Upper lobe of right lung (tissue), 1 donor: Measurements from ENCODE around the gene ZFHX3. TPM values are rescaled to one million over a fixed set of nuclear protein-coding genes. Genes with fewer than 3 reads are reported as not detected.
A peak's percentile ranks its signal among the peaks of the same experiment; 100 is the strongest.

Experiments
- ATAC-seq: fragments of 200-7000 bp; cut with Tn5 transposase; one replicate; pipeline ENCODE4 v1.9.1; 2020; ENCODE audit warnings: mild to moderate bottlenecking, moderate library complexity
- DNase-seq: peaks from one replicate; pipeline ENCODE4 v3.0.0-alpha.2; 2020
- H3K27ac ChIP-seq: fragments of 200-600 bp; one replicate; pipeline ENCODE4 v1.8.0; 2022
- H3K27me3 ChIP-seq: fragments of 200-600 bp; one replicate; pipeline ENCODE4 v1.8.0; 2022; ENCODE audit warnings: mild to moderate bottlenecking
- H3K36me3 ChIP-seq: fragments of 200-600 bp; one replicate; pipeline ENCODE4 v1.8.0; 2022
- H3K4me1 ChIP-seq: fragments of 200-600 bp; one replicate; pipeline ENCODE4 v1.8.0; 2022
- H3K4me3 ChIP-seq: fragments of 200-600 bp; one replicate; pipeline ENCODE4 v1.8.0; 2022; ENCODE audit warnings: mild to moderate bottlenecking
- H3K9me3 ChIP-seq: fragments of 200-600 bp; one replicate; pipeline ENCODE4 v1.8.0; 2022
- intact Hi-C: fragments of 100-400 bp; cut with DNase I; formaldehyde crosslinking; loops from one replicate; pipeline ENCODE4 v1.11.0; 2022
- total RNA-seq: library from RNA; stranded (reverse); fragmentation: NEBNext Ultra II Directional; extraction: Animal tissue kit (Norgen Biotek cat#: 25700); gene quantifications from one replicate; pipeline ENCODE4 v1.2.1, GENCODE V29; 2021
- TF ChIP-seq, protein P1 (sequence below): fragments of 200-600 bp; IDR thresholded peaks from one replicate; pipeline ENCODE4 v1.8.0; 2022; ENCODE audit warnings: antibody characterized with exemption
- donor health status: DM: no; HTN: yes; CAD: no; lungs with severe emphysema.

ZFHX3 gene
- total RNA-seq, 1 donor from 2014 or later, result 29.0 TPM

DNA sequence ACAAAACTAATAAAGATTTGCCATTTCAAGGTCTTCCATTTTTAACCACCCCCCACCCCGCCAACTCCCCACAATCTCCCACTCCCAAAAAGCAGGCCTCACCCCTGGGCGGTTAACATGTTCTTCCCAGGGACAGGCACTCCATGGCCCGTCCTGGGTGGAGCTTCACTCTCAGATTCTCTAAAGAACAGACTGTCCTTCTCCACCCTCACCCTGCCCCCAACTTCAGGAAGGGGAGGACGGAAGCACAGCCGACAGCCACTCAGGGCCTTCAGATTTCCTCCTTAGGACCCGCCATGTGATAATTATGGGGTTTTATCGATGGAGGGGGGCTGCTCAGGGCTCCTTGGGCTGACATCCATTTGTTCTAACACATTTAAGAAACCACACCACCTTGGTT, 61.9 kb downstream of the ZFHX3 start:
- Histone ChIP-seq H3K9me3 (no peaks in the 10 kb centered on the region), H3K27ac (peak overlapping the region; percentile 78), H3K4me3 (no peak overlapping the region), H3K36me3 (no peaks in the 10 kb centered on the region), H3K4me1 (peaks cover 57% of the 10 kb centered on the region), H3K27me3 (no peaks in the 10 kb centered on the region)
- intact Hi-C loops, result no loop called here
- TF ChIP-seq, protein P1, sequence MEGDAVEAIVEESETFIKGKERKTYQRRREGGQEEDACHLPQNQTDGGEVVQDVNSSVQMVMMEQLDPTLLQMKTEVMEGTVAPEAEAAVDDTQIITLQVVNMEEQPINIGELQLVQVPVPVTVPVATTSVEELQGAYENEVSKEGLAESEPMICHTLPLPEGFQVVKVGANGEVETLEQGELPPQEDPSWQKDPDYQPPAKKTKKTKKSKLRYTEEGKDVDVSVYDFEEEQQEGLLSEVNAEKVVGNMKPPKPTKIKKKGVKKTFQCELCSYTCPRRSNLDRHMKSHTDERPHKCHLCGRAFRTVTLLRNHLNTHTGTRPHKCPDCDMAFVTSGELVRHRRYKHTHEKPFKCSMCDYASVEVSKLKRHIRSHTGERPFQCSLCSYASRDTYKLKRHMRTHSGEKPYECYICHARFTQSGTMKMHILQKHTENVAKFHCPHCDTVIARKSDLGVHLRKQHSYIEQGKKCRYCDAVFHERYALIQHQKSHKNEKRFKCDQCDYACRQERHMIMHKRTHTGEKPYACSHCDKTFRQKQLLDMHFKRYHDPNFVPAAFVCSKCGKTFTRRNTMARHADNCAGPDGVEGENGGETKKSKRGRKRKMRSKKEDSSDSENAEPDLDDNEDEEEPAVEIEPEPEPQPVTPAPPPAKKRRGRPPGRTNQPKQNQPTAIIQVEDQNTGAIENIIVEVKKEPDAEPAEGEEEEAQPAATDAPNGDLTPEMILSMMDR, result no peak
- DNase-seq (no peak), ATAC-seq (peak; percentile 45)

DNA sequence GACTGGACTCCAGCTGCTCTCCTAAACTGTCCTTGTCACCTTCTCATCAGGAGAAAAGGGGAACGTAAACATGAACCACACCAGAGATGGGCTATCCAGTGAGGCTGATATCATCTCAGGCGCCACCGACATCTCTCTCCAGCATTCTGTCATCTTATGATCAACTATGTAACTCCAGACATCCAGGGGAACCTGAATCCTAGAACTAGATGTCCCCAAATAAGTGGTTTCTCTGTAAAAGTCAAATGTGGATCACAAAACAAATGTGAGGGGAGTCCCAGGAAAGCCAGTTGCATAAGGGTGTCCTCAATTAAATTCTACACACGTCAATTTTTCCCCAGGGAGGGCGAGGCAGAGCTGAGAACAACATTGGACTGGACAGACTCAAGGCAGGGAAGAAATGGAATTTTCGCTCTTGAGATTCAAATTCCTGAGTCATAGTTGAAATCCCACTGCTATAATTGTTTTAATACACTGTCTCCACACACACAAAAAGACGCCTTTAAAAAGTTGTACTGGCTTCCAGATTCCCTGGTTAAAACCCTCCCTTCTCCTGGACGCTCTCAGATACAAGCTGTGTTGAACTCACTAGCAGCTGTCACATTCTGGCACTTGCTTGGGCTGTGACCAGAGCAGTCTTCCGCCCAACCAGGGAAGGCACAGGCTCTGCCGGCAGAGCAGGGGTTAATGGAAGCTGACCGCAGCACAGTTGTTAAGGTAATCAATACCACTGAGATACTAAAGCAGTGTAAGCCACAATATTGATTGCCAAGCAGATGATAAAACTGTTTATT, 62.6 kb downstream of the ZFHX3 start:
- Histone ChIP-seq H3K9me3 (no peaks in the 10 kb centered on the region), H3K27me3 (no peaks in the 10 kb centered on the region), H3K4me1 (peaks cover 52% of the 10 kb centered on the region), H3K36me3 (no peaks in the 10 kb centered on the region), H3K27ac (peak overlapping the region; percentile 78), H3K4me3 (no peak overlapping the region)
- peak; percentile 13 for ATAC-seq
- intact Hi-C loops, result no loop called here
- TF ChIP-seq, protein P1, result no peak
- DNase-seq, result no peak

DNA sequence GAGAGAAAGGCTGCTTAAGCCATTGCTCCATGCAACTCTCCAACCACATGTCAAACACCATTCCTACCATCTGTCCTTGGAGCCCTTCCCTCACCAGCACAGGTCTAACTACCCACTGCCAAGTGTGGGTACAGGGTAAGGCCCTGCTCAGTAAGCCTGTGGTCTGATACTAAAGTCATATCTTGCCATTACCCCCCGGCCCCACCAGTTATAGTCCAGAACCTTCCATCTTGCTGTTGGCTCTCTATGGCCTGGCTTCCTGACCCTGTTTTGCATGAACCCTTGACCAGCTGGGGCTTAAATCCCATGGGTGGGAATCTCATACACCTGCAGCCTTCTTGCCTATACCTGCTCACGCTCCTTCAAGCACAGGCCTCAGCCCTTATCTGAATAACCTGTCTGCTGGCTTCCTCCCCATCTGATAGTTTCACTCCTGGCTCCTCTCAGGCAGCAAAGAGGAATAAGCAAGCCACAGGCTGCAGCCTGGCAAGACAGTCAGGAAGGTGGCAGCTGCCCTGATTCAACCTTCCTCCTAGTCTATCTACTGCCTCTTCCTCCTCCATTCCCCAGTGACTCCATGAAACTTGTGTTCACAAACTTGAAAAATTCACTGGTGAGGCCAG, 64.1 kb downstream of the ZFHX3 start:
- Histone ChIP-seq H3K27ac (peak overlapping the region; percentile 78), H3K4me3 (no peak overlapping the region), H3K36me3 (no peaks in the 10 kb centered on the region), H3K4me1 (peaks cover 41% of the 10 kb centered on the region), H3K9me3 (no peaks in the 10 kb centered on the region), H3K27me3 (no peaks in the 10 kb centered on the region)
- intact Hi-C loops, result no loop called here
- TF ChIP-seq, protein P1, result no peak
- ATAC-seq (peak; percentile 67), DNase-seq (no peak)

DNA sequence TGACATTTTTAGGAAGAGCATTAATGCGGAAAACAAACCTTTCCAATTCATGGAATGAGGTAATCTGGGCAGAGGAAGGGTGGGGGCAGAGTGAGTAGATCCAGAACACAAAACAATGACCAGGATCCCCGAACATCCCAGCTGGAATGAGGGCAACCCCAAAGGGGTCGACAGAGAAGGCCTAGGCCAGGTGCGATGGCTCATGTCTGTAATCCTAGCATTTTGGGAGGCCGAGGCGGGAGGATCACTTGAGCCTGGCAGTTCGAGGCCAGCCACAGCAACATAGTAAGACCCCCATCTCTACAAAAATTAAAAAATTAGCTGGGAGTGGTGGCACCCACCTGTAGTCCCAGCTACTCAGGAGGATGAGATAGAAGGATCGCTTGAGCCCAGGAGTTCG, 64.7 kb downstream of the ZFHX3 start:
- Histone ChIP-seq H3K4me1 (peaks cover 38% of the 10 kb centered on the region), H3K36me3 (no peaks in the 10 kb centered on the region), H3K27me3 (no peaks in the 10 kb centered on the region), H3K9me3 (no peaks in the 10 kb centered on the region), H3K27ac (no peak overlapping the region), H3K4me3 (no peak overlapping the region)
- DNase-seq (no peak), ATAC-seq (no peak)
- intact Hi-C loops, result no loop called here
- TF ChIP-seq, protein P1, result no peak

DNA sequence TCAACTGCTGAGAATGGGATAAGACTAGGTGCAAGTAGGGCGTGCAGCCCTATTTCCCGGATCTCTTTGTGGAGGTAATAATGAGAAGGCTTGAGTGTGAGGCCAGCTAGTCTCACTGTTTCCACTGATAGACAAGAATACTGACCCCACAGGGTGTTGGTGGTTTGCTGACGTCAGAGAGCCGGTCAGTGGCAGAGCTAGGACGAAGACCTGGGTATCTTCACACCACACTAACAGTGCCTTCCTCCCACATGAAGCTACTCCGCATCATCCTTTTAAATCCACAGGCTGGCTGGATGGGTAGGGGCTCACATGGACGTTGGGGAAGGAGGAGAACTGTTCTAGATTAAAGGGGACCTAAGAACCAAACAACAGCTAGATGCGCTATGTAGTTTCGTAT, 68.0 kb downstream of the ZFHX3 start:
- intact Hi-C loops, result no loop called here
- ATAC-seq (no peak), DNase-seq (no peak)
- Histone ChIP-seq H3K9me3 (no peaks in the 10 kb centered on the region), H3K4me3 (no peak overlapping the region), H3K36me3 (no peaks in the 10 kb centered on the region), H3K4me1 (peaks cover 26% of the 10 kb centered on the region), H3K27me3 (no peaks in the 10 kb centered on the region), H3K27ac (no peak overlapping the region)
- TF ChIP-seq, protein P1, result no peak
